Omental fat pad (tissue), 4 donors: ENCODE data around the gene GIPC2. TPM values are rescaled to one million over a fixed set of nuclear protein-coding genes. Genes with fewer than 3 reads are reported as not detected.
A peak's percentile ranks its signal among the peaks of the same experiment; 100 is the strongest.

ENCODE experiments used
- ATAC-seq: fragments of 150-250 bp; one replicate; pipeline ENCODE4 v1.9.1; 2016; ENCODE audit warnings: mild to moderate bottlenecking, moderate library complexity; ENCODE audit not compliant: low FRiP score
- DNase-seq: peaks from one replicate; pipeline ENCODE4 v3.0.0-alpha.2; 2019; ENCODE audit warnings: low spot score
- total RNA-seq, 4 donors: library from RNA; depleted of rRNA; stranded (reverse); fragments of >200 nt; gene quantifications; one replicate each; pipeline ENCODE4 v1.1.0, GENCODE V29; 2016
- TF ChIP-seq, protein P1 (sequence below), 3 donors: fragments of 450-650 bp; IDR thresholded peaks; one replicate each; pipeline ENCODE4 v1.5.1; 2016 to 2017; ENCODE audit warnings: antibody characterized with exemption in 3 of 3, mild to moderate bottlenecking in 3 of 3, moderate library complexity in 2 of 3

Gene GIPC2
- total RNA-seq, 4 donors from 2014 or later, result 1.4 to 15.9 (median 3.1) TPM

DNA sequence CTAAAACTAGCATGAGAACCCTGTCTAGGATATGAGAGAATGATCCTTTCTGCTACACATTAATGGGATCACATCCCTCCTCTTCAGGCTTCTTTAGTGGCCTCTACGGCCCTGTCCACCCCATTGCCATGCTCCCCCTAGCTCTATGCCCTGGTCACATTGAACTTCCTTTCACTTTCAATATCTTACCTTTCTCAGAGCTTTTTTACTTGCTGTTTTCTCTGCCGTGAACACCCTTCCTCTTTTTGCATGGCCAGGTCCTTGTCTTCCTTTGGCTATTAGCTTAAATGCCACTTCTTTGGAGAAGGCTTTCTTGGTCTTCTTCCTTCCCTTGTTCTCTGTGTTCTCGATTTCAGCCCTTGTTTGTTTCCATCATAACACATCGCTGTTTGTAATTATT, 97.4 kb downstream of the GIPC2 start:
- DNase-seq (no peak), ATAC-seq (no peak)
- TF ChIP-seq, protein P1, sequence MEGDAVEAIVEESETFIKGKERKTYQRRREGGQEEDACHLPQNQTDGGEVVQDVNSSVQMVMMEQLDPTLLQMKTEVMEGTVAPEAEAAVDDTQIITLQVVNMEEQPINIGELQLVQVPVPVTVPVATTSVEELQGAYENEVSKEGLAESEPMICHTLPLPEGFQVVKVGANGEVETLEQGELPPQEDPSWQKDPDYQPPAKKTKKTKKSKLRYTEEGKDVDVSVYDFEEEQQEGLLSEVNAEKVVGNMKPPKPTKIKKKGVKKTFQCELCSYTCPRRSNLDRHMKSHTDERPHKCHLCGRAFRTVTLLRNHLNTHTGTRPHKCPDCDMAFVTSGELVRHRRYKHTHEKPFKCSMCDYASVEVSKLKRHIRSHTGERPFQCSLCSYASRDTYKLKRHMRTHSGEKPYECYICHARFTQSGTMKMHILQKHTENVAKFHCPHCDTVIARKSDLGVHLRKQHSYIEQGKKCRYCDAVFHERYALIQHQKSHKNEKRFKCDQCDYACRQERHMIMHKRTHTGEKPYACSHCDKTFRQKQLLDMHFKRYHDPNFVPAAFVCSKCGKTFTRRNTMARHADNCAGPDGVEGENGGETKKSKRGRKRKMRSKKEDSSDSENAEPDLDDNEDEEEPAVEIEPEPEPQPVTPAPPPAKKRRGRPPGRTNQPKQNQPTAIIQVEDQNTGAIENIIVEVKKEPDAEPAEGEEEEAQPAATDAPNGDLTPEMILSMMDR (IDR thresholded peaks at IDR 0.05), result no peak

DNA sequence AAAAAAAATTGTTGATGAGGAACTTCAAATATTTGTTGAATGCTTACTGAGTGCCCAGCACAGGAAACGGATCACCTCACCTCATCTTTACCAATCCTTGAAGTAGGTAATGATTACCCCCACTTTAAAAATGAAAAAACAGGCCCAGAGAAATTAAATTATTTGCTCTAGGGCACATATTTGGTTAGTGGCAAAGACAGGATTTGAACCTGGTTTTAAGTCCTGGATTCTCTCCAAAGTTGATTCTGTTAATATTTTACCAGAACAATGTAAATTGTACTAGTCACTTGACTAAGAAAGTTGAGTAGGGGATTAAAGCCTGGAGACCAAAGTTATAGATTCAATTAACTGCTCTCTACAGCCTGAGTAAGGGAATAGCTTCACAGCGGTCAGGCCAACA, 97.9 kb downstream of the GIPC2 start:
- DNase-seq, result no peak
- TF ChIP-seq, protein P1 (IDR thresholded peaks at IDR 0.05), result no peak
- no peak for ATAC-seq

DNA sequence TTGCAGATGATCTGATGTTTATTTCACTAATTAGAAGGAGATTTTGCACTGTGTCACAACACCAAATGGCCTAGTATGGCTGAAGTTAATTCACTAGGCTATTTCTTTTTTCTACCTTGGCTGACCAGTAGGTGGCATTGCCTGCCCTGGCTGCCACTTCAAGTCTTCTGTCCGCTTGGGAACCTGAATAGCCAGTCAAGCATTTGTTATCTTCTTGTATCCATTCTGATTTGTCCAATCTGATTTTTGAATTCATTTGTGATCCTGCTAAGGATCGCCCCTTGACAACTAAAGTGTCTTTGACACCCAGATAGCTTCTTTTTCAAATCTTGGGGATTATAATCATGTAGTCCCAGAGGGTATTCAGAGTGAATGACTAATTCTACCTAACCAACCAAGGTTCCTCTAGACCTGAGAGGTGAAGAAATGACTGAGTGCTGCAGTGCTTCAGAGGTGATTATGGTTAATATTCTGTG, 99.4 kb downstream of the GIPC2 start:
- no peak for DNase-seq
- peak; percentile 76 for ATAC-seq
- TF ChIP-seq, protein P1 (IDR thresholded peaks at IDR 0.05), result peak in 2 of 3 donors; percentile 23 to 48

DNA sequence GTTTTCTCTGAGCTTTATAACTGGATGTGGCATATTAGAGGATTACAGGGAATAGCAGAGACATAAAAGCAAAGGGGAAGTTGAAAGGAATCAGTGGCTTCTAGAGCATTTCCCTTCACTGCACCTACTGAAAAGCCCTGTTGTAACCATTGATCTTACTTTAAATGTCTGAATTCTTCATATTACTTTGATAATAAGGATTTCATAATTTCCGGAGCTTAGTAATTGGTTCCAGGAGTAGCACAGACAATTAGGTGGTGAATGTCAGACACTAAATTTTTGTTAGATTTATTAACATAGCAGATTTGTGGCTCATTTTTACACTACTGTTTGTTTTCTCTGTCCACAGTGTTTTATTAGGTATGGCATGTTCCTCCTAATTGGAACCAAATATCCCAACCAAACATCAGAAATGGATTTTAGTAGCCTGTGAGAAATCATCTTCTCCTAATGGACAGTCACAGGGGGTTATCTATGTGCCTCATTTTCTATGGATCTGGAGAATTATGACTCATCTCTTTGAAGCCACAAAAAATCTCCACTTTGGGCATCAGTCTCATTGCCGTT, 100.5 kb downstream of the GIPC2 start:
- ATAC-seq, result no peak
- TF ChIP-seq, protein P1 (IDR thresholded peaks at IDR 0.05), result no peak

DNA sequence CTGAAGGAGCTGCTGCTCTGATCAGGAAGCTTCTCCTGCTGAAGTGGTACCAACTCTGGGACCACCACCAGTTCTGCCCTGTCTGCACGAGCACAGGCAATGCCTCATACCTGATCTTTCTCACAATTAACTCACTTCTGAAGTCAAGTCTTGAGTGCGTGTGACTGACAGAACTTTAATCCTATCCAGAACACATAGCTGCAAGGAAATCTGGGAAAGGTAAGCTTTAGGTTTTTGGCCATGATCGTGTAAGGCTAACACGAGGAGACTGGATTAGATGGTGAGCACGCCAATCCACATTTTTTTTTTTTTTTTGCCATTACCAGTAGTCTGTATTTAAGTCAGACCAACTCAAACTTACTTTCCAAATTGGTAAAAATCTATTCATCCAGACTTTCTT, 101.3 kb downstream of the GIPC2 start:
- TF ChIP-seq, protein P1 (IDR thresholded peaks at IDR 0.05), result no peak
- ATAC-seq (no peak), DNase-seq (no peak)

More for the DNA sequence above, 100.5 kb downstream of the GIPC2 start:
- no peak for DNase-seq

DNA sequence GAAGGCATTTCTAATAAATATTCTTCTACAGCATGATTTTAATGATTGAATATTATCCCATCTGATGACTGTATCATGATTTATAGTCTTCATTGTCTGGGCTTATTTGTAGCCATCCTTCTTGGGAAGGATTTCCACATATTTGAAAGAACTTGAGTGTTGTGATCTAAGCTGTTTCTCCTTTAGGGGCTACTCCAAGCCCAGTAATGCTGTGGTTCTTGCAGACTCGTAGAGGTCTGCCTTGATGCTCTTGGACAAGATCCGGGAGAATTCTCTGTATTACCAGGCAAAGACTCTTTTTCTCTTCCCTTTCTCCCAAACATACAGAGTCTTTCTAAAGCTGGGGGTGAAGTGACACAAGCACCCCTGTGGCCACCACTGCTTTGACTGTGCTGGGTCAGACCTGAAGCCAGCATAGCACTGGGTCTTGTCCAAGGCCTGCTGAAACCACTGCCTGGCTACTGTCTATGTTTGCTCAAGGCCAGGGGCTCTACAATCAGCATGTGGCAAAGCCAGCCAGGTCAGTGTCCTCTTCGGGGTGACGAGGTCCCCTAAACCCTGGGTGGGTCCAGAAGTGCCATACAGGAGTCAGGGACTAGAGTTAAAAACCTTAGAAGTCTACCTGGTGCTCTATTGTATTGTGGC, 107.4 kb downstream of the GIPC2 start:
- no peak for ATAC-seq

More for the DNA sequence above, 107.4 kb downstream of the GIPC2 start:
- TF ChIP-seq, protein P1 (IDR thresholded peaks at IDR 0.05), result no peak
- DNase-seq, result no peak
